T-helper 1 cell (primary cell): ENCODE data around the gene TWF2.
"Not testable (repeated sequence)": the region's sequence is repeated elsewhere in the genome, so short reads cannot be mapped to it uniquely, and the experiment has no call there.

Experiments
- DNase-seq, 5 donors: peaks; one replicate each; pipeline ENCODE4 v3.0.0-alpha.2; 2012 to 2020
- total RNA-seq, 4 donors: gene quantifications; one replicate each; lab custom pipeline; 2026; lab: John Stamatoyannopoulos, UW

TWF2 gene
- total RNA-seq, result 16.4 to 25.1 (median 19.0) reads per million in 4 donors

GRCh38 chr3:52238761-52239701 lies at the start of gene TWF2:
TWF2 (minus strand) TSS chr3:52239158; CDS start chr3:52239016, 142 bp downstream.
- DNase-seq, result peak; percentile 73 to 87 (median 77)

GRCh38 chr3:52288674-52289073 lies 49.7 kb upstream of the TWF2 start:
- no peak for DNase-seq

GRCh38 chr3:52286777-52287110 lies 47.8 kb upstream of the TWF2 start:
- no peak for DNase-seq

- DNase-seq, result not testable (repeated sequence)
These were observed 45.1 kb upstream of the TWF2 start for GRCh38 chr3:52284051-52284450.

GRCh38 chr3:52283306-52283705 lies 44.3 kb upstream of the TWF2 start:
- DNase-seq, result no peak

- DNase-seq, result peak in 3 of 5 donors; percentile 21 to 73 (median 30)
These were observed 43.2 kb upstream of the TWF2 start for GRCh38 chr3:52281981-52282801.

- DNase-seq, result no peak
These were observed 41.1 kb upstream of the TWF2 start for GRCh38 chr3:52280050-52280461.

GRCh38 chr3:52279596-52279995 lies 40.6 kb upstream of the TWF2 start:
- DNase-seq, result no peak

- peak; percentile 95 to 99 (median 96) for DNase-seq
These were observed 39.6 kb upstream of the TWF2 start, which contains the start of gene WDR82 for GRCh38 chr3:52278510-52279069. WDR82 (minus strand) TSS chr3:52278649; CDS start chr3:52278361, 288 bp downstream.

GRCh38 chr3:52277972-52278509 lies 39.1 kb upstream of the TWF2 start:
- DNase-seq, result peak; percentile 44 to 73 (median 55)

GRCh38 chr3:52277071-52277964 lies 38.4 kb upstream of the TWF2 start:
- peak; percentile 44 to 82 (median 56) for DNase-seq

- DNase-seq, result not testable (repeated sequence)
These were observed 35.8 kb upstream of the TWF2 start for GRCh38 chr3:52274781-52275180.

- no peak for DNase-seq
These were observed 33.9 kb upstream of the TWF2 start for GRCh38 chr3:52272831-52273230.

GRCh38 chr3:52272172-52272571 lies 33.2 kb upstream of the TWF2 start:
- DNase-seq, result not testable (repeated sequence)

- DNase-seq, result no peak
These were observed 31.3 kb upstream of the TWF2 start for GRCh38 chr3:52270252-52270754.

- DNase-seq, result no peak
These were observed 30.8 kb upstream of the TWF2 start for GRCh38 chr3:52269776-52270175.

- DNase-seq, result peak in 1 of 5 donors; percentile 46
These were observed 29.1 kb upstream of the TWF2 start for GRCh38 chr3:52268036-52268435.

GRCh38 chr3:52265387-52265786 lies 26.4 kb upstream of the TWF2 start:
- DNase-seq, result no peak

GRCh38 chr3:52262447-52262846 lies 23.5 kb upstream of the TWF2 start:
- no peak for DNase-seq

GRCh38 chr3:52259448-52259847 lies 20.5 kb upstream of the TWF2 start:
- DNase-seq, result no peak

- no peak for DNase-seq
These were observed 20.1 kb upstream of the TWF2 start for GRCh38 chr3:52259035-52259434.
